T-helper 2 cell treated with Interferon-gamma antibody and Interleukin-4, amounts not matched to agents 100 ng/mL and 5 ng/mL, for 36 hours (primary cell): Measurements from ENCODE around the gene EPHB2. TPM values are rescaled to one million over a fixed set of nuclear protein-coding genes. Genes with fewer than 3 reads are reported as not detected.
"Not testable (repeated sequence)": the region's sequence is repeated elsewhere in the genome, so short reads cannot be mapped to it uniquely, and the experiment has no call there.

Experiments
- intact Hi-C: fragments of 100-400 bp; cut with micrococcal nuclease; formaldehyde crosslinking; loops from one replicate; pipeline ENCODE4 v1.15.1; 2023
- total RNA-seq: library from RNA; stranded (reverse); gene quantifications from 2 replicates; pipeline ENCODE4 v1.2.3, GENCODE V29; 2022

Gene EPHB2
- not detected in 2 replicates for total RNA-seq

GRCh38 chr1:22710701-22711049 lies at the start of gene EPHB2:
Gene EPHB2, plus strand, starts transcription at chr1:22710839. Its CDS starts 144 bp downstream, at chr1:22710983.
- intact Hi-C loops = no loop called here

DNA sequence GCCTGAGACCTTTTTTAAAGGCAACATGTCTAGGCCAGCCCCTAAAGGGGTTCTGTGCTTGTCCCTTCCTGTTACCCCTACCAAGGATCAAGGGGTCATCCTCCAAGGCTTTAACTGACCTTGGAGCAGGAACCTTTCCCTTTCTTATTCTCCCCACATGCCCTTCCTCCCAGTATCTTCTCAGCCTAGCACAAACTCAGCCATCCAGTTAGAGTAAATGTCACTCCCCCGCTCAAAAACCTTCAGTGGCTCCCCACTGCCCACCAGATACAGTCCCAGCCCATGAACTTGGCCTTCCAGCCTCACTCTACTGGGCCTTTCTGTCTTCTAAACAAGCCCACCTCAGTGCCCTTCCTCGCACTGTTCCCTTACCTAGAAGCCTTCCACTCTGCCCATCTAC lies 48.8 kb upstream of the EPHB2 start:
- intact Hi-C loops = no loop called here

GRCh38 chr1:22662318-22662717 lies 48.3 kb upstream of the EPHB2 start:
- intact Hi-C loops = no loop called here

- intact Hi-C loops = no loop called here
These were observed 47.6 kb upstream of the EPHB2 start for GRCh38 chr1:22662986-22663408.

DNA sequence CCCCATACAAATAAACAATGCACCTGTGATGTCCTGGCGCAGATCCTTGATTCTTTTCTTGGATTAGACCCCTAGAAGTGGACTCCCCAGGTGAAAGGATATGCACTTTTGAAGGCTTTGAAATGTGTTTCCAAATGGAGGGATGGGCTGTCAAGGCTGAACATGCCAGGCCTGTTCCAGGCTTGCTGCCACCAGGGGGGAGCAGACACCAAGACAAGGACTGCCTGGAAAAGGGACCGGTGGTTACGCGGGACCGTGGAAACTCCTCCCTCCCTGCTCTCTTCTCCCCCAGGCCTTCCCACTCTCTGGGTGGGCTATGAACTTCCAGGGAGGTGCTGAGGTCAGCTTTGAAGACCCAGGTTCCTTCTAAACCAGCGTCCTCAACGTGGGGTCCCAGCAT lies 44.9 kb upstream of the EPHB2 start:
- intact Hi-C loops = no loop called here

GRCh38 chr1:22666412-22666811 lies 44.2 kb upstream of the EPHB2 start:
- intact Hi-C loops = no loop called here

DNA sequence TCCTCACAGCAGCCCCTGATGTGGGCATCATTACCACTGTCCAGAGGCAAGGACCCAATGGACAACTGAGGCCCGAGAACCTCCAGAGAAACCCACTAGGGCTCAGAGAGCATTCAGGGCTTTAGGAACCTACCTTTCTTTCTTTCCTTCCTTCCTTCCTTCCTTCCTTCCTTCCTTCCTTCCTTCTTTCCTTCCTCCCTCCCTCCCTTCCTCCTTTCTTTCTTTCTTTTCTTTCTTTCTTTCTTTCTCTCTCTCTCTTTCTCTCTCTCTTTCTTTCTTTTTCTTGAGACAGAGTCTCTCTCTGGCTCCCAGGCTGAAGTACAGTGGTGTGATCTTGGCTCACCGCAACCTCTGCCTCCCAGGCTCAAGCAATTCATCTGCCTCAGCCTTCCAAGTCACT lies 41.8 kb upstream of the EPHB2 start:
- intact Hi-C loops = not testable (repeated sequence)

DNA sequence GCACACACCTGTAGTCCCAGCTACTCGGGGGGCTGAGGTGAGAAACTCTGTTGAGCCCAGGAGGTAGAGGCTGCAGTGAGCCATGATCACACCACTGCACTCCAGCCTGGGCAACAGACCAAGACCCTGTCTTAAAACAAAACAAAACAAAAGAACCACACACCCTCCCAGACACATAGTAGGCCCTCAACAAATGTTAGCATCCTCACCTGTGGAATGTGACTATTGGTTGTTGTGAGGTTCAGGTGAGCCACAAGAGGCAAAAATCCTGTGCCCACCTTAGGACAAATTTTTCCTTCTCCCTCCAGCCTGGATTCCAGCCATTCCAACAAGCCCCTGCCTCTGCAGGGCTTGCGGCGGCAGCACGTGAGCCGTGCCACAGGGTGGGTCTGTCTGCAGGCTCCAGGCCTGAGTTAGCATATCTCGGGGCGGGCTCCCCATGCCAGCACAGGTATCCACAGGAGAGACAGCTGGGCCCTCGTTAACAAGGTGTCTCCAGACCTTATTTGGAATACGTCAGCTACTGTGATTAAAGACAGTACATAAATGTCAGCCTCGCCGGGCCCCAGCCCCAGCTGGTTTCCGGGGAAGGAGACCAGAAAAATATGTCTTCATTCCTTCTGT lies 40.2 kb upstream of the EPHB2 start:
- intact Hi-C loops = no loop called here

- intact Hi-C loops = no loop called here
These were observed 38.6 kb upstream of the EPHB2 start for GRCh38 chr1:22671999-22672398.

- intact Hi-C loops = no loop called here
These were observed 36.9 kb upstream of the EPHB2 start for GRCh38 chr1:22673486-22674409.

DNA sequence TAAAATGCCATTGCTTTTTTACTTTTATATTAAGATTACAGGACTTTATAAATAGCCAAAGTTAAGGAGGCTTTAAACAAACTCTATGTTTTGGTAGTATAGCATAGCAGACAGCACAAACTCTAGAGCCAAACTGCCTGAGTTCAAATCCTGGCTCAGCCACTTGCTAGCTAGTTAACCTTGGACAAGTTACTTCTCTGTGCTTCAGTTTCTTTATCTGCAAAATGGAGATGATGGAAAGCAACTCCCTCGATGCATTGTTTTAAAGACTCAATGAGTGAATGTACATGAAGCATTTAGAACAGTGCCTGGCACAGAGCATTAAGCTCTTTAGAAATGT lies 36.3 kb upstream of the EPHB2 start:
- intact Hi-C loops = no loop called here

DNA sequence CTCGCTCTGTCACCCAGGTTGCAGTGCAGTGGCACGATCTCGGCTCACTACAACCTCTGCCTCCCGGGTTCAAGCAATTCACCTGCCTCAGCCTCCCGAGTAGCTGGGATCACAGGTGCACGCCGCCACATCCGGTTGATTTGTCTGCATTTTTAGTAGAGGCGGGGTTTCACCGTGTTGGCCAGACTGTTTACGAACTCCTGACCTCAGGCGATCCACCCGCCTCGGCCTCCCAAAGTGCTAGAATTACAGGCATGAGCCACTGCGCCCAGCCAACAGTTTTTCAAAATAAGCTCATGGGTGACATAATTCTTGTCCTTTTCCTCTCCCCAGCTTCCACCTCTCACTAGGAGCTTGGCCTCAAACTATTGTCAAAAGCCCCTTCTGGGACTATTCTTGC lies 34.5 kb upstream of the EPHB2 start:
- intact Hi-C loops = not testable (repeated sequence)

DNA sequence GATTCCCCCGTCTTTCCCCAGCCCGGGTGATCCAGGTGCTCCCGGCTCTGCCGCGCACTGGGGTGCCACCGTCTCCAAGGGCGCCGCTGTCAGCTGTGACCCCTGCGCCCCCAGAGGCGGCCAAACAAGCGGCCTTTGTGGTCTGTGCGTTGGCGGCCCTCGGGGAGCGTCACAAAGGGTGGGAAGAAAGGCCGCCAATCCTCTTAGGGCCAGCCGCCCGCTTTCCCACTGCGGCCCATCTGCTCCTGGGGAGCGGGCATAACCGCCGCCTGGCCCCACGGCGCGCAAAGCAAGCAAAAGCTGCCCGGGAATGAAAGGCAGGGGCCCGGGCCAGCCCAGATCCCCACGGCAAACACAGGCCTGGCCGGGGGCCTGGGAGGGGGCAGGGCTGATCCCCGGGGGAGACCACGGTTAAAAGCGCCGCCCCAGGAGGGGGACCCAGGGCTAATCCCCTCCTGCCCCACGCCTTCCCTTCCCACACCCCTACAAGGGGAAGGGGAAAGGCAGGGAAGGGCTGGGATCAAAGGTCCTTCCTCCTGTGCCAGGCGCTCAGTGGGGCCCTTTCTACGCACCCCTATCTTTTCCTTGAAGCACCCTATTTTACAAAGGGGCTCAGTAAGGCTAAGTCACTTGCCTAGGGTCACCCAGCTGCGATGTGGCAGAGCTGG lies 33.6 kb upstream of the EPHB2 start:
- intact Hi-C loops = no loop called here

GRCh38 chr1:22677931-22678896 lies 32.4 kb upstream of the EPHB2 start:
- intact Hi-C loops = no loop called here

- intact Hi-C loops = no loop called here
These were observed 29.9 kb upstream of the EPHB2 start for GRCh38 chr1:22680726-22681125.

GRCh38 chr1:22681556-22682276 lies 28.9 kb upstream of the EPHB2 start:
- intact Hi-C loops = no loop called here

DNA sequence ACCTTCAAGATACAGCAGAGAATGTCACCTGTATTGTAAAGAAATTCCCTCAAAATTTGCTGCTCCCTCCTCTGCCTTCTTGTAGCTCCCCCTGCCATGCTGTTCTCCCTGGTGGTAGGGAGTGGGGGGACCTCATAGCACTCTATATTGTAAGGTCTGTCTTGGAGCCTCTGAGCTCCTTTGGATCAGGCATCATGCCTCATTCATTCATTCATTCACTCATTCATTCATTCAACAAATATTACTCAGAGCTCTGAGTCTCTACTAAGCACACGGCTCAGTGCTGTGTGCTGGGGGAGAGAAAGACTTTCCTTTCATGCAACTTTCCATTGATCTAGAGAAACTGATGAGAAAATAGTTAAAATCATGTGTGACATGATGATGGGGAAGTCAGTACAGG lies 27.1 kb upstream of the EPHB2 start:
- intact Hi-C loops = no loop called here

- intact Hi-C loops = no loop called here
These were observed 25.0 kb upstream of the EPHB2 start for GRCh38 chr1:22685591-22686059.

GRCh38 chr1:22687191-22687590 lies 23.4 kb upstream of the EPHB2 start:
- intact Hi-C loops = no loop called here

DNA sequence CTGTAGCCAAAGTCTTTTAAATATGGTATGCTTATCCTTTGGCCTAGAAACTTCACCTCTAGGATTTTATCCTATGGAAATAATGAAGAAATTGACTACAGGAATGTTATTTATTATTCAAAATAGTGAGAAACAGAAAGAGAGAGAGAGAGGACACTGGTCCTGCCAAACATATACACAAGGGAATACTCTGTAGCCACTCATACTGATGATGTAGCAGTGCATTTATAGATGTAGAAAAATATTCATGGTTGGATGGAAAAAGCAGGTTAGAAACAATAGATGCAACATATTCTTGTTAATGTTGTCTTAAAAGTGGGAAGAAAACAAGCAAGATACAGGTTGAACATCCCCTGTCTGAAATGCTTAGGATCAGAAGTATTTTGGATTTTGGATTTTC lies 22.2 kb upstream of the EPHB2 start:
- intact Hi-C loops = no loop called here
